GM12878 (cell line): ENCODE measurements around the gene ZIC5. TPM values are rescaled to one million over a fixed set of nuclear protein-coding genes. Genes with fewer than 3 reads are reported as not detected.
"Not testable (repeated sequence)": the region's sequence is repeated elsewhere in the genome, so short reads cannot be mapped to it uniquely, and the experiment has no call there.

Experiments used
- ATAC-seq: fragments of 200-7000 bp; cut with Tn5 transposase; 3 replicates; pipeline ENCODE4 v1.9.1; 2020; ENCODE audit warnings: mild to moderate bottlenecking, moderate library complexity
- BruUV-seq: library from RNA; stranded (reverse); fragments of 400-500 nt; replicated peaks from 2 replicates; lab custom pipeline; 2021; lab: Mats Ljungman, UMichigan
- CTCF ChIA-PET: fragments of 300-600 bp; sonication (Branson Sonifier 250); formaldehyde crosslinking; extraction: SDS; loops from one replicate; lab custom pipeline; 2021; ENCODE audit warnings: inconsistent platforms; lab: Yijun Ruan, JAX
- POLR2A ChIA-PET: fragments of 350-600 bp; formaldehyde crosslinking; extraction: SDS; loops from one replicate; lab custom pipeline; 2021; ENCODE audit warnings: inconsistent platforms; lab: Charles Lee
- RAD21 ChIA-PET: fragments of 300-600 bp; sonication (Branson Sonifier 250); formaldehyde crosslinking; loops from one replicate; lab custom pipeline; 2023; ENCODE audit warnings: antibody characterized with exemption; ENCODE audit not compliant: unreplicated experiment; lab: Charles Lee
- SMC1A ChIA-PET: fragments of 300-600 bp; sonication (Branson Sonifier 250); formaldehyde crosslinking; loops from one replicate; lab custom pipeline; 2023; ENCODE audit not compliant: unreplicated experiment, uncharacterized antibody; lab: Charles Lee
- DNase-seq: peaks from one replicate; pipeline ENCODE4 v3.0.0-alpha.2; 2011; ENCODE audit warnings: low read depth, low spot score
- FAIRE-seq: peaks from 3 replicates; lab custom pipeline; 2011; peaks lifted over from hg19 to GRCh38; lab: Jason Lieb, UNC
- H2AFZ ChIP-seq: 2 replicates; pipeline ENCODE4 v1.6.0; 2011; ENCODE audit warnings: low read depth, low read length, control low read depth; ENCODE audit not compliant: control insufficient read depth
- H3K27ac ChIP-seq: 2 replicates; pipeline ENCODE4 v1.5.1; 2011; ENCODE audit warnings: control low read depth; ENCODE audit not compliant: control insufficient read depth, insufficient read depth
- H3K27me3 ChIP-seq, 2 experiments: replicated peaks in 1 of 2; 2 replicates each; pipeline versions ENCODE4 v1.6.0 to v1.6.1; 2011; ENCODE audit warnings: low read length in 1 of 2; ENCODE audit not compliant: control insufficient read depth in 2 of 2, insufficient read depth in 2 of 2
- H3K36me3 ChIP-seq, 2 experiments: 2 replicates each; pipeline ENCODE4 v1.5.1; 2011; ENCODE audit warnings: low read length in 1 of 2; ENCODE audit not compliant: control insufficient read depth in 2 of 2, insufficient read depth in 2 of 2
- H3K4me1 ChIP-seq: 2 replicates; pipeline ENCODE4 v1.6.1; 2011; ENCODE audit warnings: mild to moderate bottlenecking, low read length, moderate library complexity, mixed read lengths; ENCODE audit not compliant: control insufficient read depth, insufficient read depth
- H3K4me2 ChIP-seq: 2 replicates; pipeline ENCODE4 v1.6.0; 2011; ENCODE audit warnings: control low read depth; ENCODE audit not compliant: control insufficient read depth, insufficient read depth
- H3K4me3 ChIP-seq: fragments of 200-600 bp; sonication (generic); 2 replicates; pipeline ENCODE4 v1.5.1; 2016
- H3K79me2 ChIP-seq: 2 replicates; pipeline ENCODE4 v1.6.0; 2011; ENCODE audit warnings: low read length; ENCODE audit not compliant: control insufficient read depth, insufficient read depth
- H3K9ac ChIP-seq: 2 replicates; pipeline ENCODE4 v1.8.0; 2011; ENCODE audit warnings: low read length, control low read depth, mixed read lengths; ENCODE audit not compliant: control insufficient read depth, insufficient read depth
- H3K9me3 ChIP-seq: replicated peaks from 3 replicates; pipeline ENCODE4 v1.5.1; 2011; ENCODE audit warnings: mild to moderate bottlenecking, low read length; ENCODE audit not compliant: control insufficient read depth, insufficient read depth
- H4K20me1 ChIP-seq: 2 replicates; pipeline ENCODE4 v1.6.0; 2011; ENCODE audit not compliant: control insufficient read depth, insufficient read depth
- ATF3 ChIP-seq: IDR thresholded peaks from 2 replicates; pipeline ENCODE4 v1.6.1; 2011; ENCODE audit warnings: low read depth, mild to moderate bottlenecking, low read length, moderate library complexity, borderline replicate concordance; ENCODE audit errors: extremely low read depth
- LARP7 ChIP-seq: fragments of 450-650 bp; IDR thresholded peaks from 2 replicates; pipeline ENCODE4 v1.6.1; 2017; ENCODE audit warnings: mild to moderate bottlenecking
- PML ChIP-seq: IDR thresholded peaks from 2 replicates; pipeline ENCODE4 v1.6.1; 2012; ENCODE audit warnings: low read length, inconsistent platforms
- WGBS: methylation state at CpG from one replicate; pipeline ENCODE4 v1.1.6; 2016; ENCODE audit warnings: low lambda C conversion rate; ENCODE audit not compliant: insufficient replicate concordance, insufficient coverage; ENCODE audit errors: missing lambda C conversion rate; 5-methylcytosine and 5-hydroxymethylcytosine counted together
- in situ Hi-C: fragments of 300-500 bp; cut with MboI; formaldehyde crosslinking; loops from 9 replicates; pipeline ENCODE4 v1.14.3; 2018; ENCODE audit warnings: mixed read lengths
- intact Hi-C: fragments of 100-400 bp; cut with micrococcal nuclease; formaldehyde crosslinking; loops from one replicate; pipeline ENCODE4 v1.14.2; 2022; ENCODE audit not compliant: unreplicated experiment
- polyA plus RNA-seq, 11 experiments: library from polyadenylated mRNA; depleted of rRNA in 4 of 11; unstranded in 6 of 11; stranded (reverse) in 5 of 11; fragments of >200 nt; fragmentation: Nextera tagmentation in 4 of 11; fragmentation: Illumina TruSeq in 1 of 11; extraction: Ambion mirVana in 4 of 11; extraction: Trizol in 1 of 11; gene quantifications; 1 replicate in 1 of 11; 2 replicates in 10 of 11; pipeline versions ENCODE4 v1.2.1 to v1.2.3, GENCODE V29; 2011 to 2016; ENCODE audit warnings: inconsistent platforms in 2 of 11, missing spikeins in 2 of 11, low read depth in 1 of 11
- total RNA-seq, 4 experiments: library from RNA; depleted of rRNA in 3 of 4; stranded (reverse); fragments of >200 nt in 3 of 4; fragmentation: Illumina TruSeq in 1 of 4; extraction: Trizol in 1 of 4; gene quantifications; 2 replicates each; pipeline versions ENCODE4 v1.2.1 to v1.2.3, GENCODE V29; 2013 to 2021

The ZIC5 gene
- total and polyA plus RNA-seq, 10 of the 15 experiments (the other 5 are each of a cell fraction or from before 2014, with no cell fraction given), result not detected

DNA sequence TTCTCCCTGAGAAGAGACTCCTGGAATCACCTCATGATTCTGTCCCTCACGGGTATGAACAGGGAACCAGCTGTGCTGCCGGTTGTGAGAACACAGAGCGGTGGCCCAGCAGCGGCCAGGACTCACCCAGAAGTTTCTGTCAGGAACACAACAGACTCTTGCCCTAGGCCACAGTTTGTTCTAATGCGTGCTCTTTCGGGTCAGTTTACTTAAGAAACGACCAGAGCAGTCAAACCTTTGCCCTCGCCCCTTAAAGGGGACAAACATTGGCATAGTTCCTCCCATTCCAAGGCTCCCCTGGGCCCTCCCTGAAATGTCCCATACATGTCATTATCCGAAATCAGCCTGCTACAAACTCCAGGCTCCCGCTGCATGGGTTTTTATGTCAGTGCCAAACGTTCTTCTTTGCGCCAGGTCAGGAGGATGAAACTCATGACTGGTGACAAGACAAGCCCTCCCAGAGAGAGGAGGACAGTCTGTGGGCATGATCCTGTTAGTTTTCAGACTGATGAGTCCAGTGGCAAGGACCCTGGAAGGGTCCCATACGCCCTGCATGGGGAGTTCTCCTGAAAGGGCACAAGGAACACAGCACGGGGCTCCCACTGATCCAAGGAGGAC lies 18.3 kb downstream of the ZIC5 start:
- H3K27me3 ChIP-seq, result peaks cover 7 to 13% of the 10 kb centered on the region in 2 experiments; a peak in 3 of 4 replicates
- CTCF ChIA-PET, result no interaction called here
- no TSS peak for BruUV-seq
- no peak for ATAC-seq
- 43% methylated on average over 14 of the region's 14 CpGs for WGBS
- no peak for DNase-seq
- FAIRE-seq, result no peak
- no peak overlapping the region for H2AFZ ChIP-seq
- no peaks in the 10 kb centered on the region for H4K20me1 ChIP-seq
- in situ Hi-C loops (no loop called here), intact Hi-C loops (no loop called here)
- no peak overlapping the region for H3K9ac ChIP-seq
- TF ChIP-seq LARP7 (no peak), ATF3 (no peak), PML (no peak)
- RAD21 ChIA-PET, result no interaction called here
- H3K9me3 ChIP-seq, result no peaks in the 10 kb centered on the region
- SMC1A ChIA-PET, result no interaction called here
- H3K79me2 ChIP-seq, result no peaks in the 10 kb centered on the region
- H3K4me1 ChIP-seq, result no peaks in the 10 kb centered on the region
- no peak overlapping the region for H3K4me3 ChIP-seq
- no peak overlapping the region for H3K4me2 ChIP-seq
- no peaks in the 10 kb centered on the region for H3K36me3 ChIP-seq
- POLR2A ChIA-PET, result no interaction called here
- no peak overlapping the region for H3K27ac ChIP-seq

DNA sequence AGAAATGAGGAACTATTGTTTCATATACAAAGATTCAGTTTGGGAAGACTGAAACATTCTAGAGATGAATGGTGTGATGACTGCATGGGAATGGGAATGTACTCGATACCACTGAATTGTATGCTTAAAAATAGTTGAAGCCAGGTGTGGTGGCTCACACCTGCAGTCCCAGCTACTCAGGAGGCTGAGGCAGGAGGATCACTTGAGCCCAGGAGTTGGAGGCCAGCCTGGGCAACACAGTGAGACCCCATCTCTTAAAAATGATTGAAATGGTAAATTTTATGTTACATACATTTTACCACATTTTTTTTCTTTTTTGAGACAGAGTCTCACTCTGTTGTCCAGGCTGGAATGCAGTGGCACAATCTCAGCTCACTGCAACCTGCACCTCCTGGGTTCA lies 19.9 kb downstream of the ZIC5 start:
- SMC1A ChIA-PET, DNase-seq, intact Hi-C loops, FAIRE-seq, H3K36me3 ChIP-seq, H4K20me1 ChIP-seq, H3K9me3 ChIP-seq, RAD21 ChIA-PET, BruUV-seq, H3K9ac ChIP-seq, ATAC-seq, POLR2A ChIA-PET, in situ Hi-C loops, H3K27ac ChIP-seq, H3K4me2 ChIP-seq, CTCF ChIA-PET, H3K4me1 ChIP-seq, H3K79me2 ChIP-seq, H2AFZ ChIP-seq, H3K4me3 ChIP-seq: not testable (repeated sequence)
- H3K27me3 ChIP-seq, result peaks cover 5 to 10% of the 10 kb centered on the region in 2 experiments; a peak in 3 of 4 replicates
- WGBS, result 13% methylated on average over 1 of the region's 1 CpG
